ENCODE measurements around the gene CCDC138. TPM values are rescaled to one million over a fixed set of nuclear protein-coding genes. Genes with fewer than 3 reads are reported as not detected.

Gene CCDC138
- total RNA-seq, 4 donors from 2014 or later, result 1.6 to 10.3 (median 3.2) TPM

DNA sequence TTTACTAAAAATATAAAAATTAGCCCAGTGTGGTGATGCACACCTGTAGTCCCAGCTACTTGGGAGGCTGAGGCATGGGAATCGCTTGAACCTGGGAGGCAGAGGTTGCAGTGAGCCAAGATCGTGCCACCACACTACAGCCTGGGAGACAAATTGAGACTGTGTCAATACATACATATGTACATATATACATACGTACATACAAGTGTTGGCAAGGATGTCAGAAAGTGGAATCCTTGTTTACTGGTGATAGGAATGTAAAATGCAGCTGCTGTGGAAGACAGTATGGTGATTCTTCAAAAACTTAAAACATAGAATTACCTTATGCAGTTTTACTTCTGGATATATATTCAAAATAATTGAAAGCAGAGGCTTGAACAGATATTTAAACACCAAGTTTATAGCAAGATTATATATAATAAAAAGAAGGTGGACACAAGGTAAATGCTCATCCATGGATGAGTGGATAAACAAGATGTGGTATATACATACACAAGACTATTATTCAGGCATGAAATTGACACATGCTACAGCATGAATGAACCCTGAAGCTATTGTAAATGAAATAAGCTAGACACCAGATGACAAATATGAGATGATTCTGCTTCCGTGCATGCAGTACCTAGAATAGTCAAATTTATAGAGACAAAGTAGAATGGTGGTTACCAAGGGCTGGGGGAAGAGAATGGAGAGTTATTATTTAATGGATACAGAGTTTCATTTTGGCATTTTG is 43.2 kb downstream of the CCDC138 start:
- TF ChIP-seq, protein P1, sequence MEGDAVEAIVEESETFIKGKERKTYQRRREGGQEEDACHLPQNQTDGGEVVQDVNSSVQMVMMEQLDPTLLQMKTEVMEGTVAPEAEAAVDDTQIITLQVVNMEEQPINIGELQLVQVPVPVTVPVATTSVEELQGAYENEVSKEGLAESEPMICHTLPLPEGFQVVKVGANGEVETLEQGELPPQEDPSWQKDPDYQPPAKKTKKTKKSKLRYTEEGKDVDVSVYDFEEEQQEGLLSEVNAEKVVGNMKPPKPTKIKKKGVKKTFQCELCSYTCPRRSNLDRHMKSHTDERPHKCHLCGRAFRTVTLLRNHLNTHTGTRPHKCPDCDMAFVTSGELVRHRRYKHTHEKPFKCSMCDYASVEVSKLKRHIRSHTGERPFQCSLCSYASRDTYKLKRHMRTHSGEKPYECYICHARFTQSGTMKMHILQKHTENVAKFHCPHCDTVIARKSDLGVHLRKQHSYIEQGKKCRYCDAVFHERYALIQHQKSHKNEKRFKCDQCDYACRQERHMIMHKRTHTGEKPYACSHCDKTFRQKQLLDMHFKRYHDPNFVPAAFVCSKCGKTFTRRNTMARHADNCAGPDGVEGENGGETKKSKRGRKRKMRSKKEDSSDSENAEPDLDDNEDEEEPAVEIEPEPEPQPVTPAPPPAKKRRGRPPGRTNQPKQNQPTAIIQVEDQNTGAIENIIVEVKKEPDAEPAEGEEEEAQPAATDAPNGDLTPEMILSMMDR (IDR thresholded peaks at IDR 0.05), result no peak
- ATAC-seq (ENCODE audit: low FRiP score) (no peak), DNase-seq (ENCODE audit: low spot score) (no peak)

DNA sequence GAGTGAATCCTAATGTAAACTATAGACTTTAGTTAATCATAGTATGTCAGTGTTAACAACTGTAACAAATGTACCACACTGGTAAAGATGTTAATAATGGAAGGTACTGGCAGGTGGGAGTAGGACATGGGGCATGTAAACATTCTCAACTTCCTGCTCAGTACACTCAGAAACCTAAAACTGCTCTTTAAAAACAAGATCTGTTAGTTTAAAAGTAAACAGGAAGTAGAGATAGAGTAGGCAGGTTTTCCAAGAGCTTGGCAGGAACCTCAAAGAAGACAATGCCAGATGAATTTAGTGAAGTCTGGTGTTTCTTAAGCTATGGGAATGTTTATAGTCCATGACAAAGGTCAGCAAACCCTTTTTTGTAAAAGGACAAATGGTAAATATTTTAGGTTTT is 46.6 kb downstream of the CCDC138 start:
- TF ChIP-seq, protein P1 (IDR thresholded peaks at IDR 0.05), result no peak
- ATAC-seq (ENCODE audit: low FRiP score) (no peak), DNase-seq (ENCODE audit: low spot score) (no peak)

DNA sequence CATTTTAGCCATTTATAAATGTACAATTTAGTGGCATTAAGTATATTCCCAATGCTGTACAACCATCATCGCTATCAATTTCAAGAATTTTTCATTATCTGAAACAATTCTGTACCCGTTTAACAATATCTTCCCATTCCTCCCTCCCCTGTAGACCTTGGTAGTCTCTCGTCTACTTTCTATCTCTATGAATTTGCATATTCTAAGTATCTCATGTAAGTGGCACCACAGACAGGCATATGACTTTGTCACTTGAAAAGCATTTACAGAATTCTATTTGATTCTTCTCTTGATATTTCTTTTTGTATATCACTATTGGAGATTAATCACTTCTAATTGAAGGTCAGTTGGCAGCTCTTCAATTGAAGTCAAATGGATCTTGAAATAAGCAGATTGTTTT is 48.0 kb downstream of the CCDC138 start:
- DNase-seq (ENCODE audit: low spot score), result no peak
- ATAC-seq (ENCODE audit: low FRiP score), result no peak
- TF ChIP-seq, protein P1 (IDR thresholded peaks at IDR 0.05), result no peak

DNA sequence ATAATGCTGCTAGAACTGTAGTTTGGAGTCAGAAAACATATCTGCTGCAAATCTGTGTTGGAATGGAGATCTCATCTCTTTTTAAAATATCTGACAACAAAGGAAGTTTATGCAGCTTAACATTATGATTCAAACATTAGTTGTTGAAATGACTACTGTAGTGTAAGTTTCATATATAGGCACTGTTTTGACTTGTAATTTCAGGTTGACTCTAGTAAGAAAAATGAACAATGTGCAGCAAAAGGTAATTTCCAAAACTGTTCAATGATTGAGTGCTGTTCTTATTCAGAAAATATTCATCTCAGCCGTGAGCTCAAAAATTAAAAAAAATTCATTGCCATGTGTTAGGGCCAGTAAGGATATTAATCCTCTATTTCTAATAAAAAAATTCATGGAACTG is 48.5 kb downstream of the CCDC138 start:
- TF ChIP-seq, protein P1 (IDR thresholded peaks at IDR 0.05), result no peak
- DNase-seq (ENCODE audit: low spot score), result no peak
- no peak for ATAC-seq (ENCODE audit: low FRiP score)

DNA sequence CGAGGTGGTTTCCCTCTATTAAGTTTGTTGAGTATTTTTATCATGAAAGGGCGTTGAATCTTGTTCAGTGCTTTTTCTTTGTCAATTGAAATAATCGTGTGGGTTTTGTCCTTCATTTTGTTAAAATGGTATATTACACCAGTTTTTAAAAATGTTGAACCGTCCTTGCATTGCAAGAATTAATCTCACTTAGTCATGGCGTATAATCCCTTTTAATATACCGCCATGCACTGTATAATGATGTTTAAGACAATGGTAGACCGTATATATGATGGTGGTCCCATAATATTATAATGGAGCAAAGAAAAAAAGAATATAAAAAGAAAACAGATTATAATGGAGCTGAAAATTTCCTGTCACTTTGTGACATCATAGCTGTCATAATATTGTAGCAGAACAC is 50.6 kb downstream of the CCDC138 start:
- TF ChIP-seq, protein P1 (IDR thresholded peaks at IDR 0.05), result no peak
- DNase-seq (ENCODE audit: low spot score), result no peak
- no peak for ATAC-seq (ENCODE audit: low FRiP score)

DNA sequence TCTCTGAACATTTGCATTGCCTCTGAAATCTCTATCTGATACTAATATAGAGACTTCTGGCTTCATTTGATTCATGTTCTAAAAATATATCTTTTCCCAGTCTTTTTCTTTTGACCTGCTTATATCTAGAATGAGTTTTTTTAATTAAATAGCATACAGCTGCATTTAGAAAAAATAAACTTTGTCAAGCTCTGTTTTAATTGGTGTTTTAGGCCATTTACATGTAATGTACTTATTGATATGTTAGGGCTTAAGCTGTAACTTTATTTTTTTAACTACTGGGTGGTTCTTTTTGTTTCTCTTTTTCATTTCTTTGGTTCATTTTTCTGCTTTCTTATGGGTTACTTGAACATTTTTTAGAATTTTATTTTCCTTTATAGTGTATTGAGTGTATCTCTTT is 54.9 kb downstream of the CCDC138 start:
- DNase-seq (ENCODE audit: low spot score), result no peak
- ATAC-seq (ENCODE audit: low FRiP score), result no peak
- TF ChIP-seq, protein P1 (IDR thresholded peaks at IDR 0.05), result no peak

DNA sequence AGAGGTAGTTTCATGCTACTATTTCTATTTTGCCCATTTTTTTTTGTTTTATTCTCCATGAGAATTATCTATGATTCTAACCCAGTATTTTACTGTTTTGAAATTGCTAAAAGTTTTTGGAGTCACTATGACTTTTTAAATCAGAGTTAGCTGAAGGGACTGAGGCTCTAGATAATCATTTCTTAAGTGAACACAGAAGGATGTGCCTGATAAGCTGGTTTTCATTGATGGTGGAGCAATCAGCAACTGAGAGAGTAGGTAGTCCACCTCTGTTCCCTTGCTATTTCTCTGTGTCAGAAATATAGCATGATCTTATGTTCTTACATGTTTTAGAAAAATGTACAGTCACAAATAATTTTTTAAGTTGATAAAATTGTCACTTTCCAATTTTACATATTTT is 59.4 kb downstream of the CCDC138 start:
- DNase-seq (ENCODE audit: low spot score) (no peak), ATAC-seq (ENCODE audit: low FRiP score) (no peak)
- TF ChIP-seq, protein P1 (IDR thresholded peaks at IDR 0.05), result no peak

Data from omental fat pad (tissue), 4 donors.